Keratinocyte (primary cell): ENCODE measurements around the gene BRIP1. TPM values are rescaled to one million over a fixed set of nuclear protein-coding genes. Genes with fewer than 3 reads are reported as not detected.

Source experiments
- DNase-seq: peaks from one replicate; pipeline ENCODE4 v3.0.0-alpha.2; 2011; ENCODE audit warnings: low read depth, missing footprints, low spot score
- FAIRE-seq: peaks from 2 replicates; lab custom pipeline; 2011; peaks lifted over from hg19 to GRCh38; lab: Jason Lieb, UNC
- H2AFZ ChIP-seq: 2 replicates; pipeline ENCODE4 v1.6.0; 2012; ENCODE audit warnings: low read length, control low read depth, inconsistent platforms; ENCODE audit not compliant: control insufficient read depth
- H3K27ac ChIP-seq: 2 replicates; pipeline ENCODE4 v1.5.1; 2011; ENCODE audit warnings: low read length; ENCODE audit not compliant: control insufficient read depth, insufficient read depth
- H3K27me3 ChIP-seq: 3 replicates; pipeline ENCODE4 v1.6.0; 2011; ENCODE audit warnings: low read length; ENCODE audit not compliant: control insufficient read depth, insufficient read depth; ENCODE audit errors: extremely low read depth
- H3K36me3 ChIP-seq, 2 experiments: 2 replicates in 1 of 2; 3 replicates in 1 of 2; pipeline ENCODE4 v1.5.1; 2011; ENCODE audit warnings: low read length in 2 of 2, mild to moderate bottlenecking in 1 of 2; ENCODE audit not compliant: control insufficient read depth in 2 of 2, insufficient read depth in 2 of 2; ENCODE audit errors: extremely low read depth in 1 of 2
- H3K4me1 ChIP-seq: 3 replicates; pipeline ENCODE4 v1.5.1; 2011; ENCODE audit warnings: low read length; ENCODE audit not compliant: control insufficient read depth, insufficient read depth; ENCODE audit errors: extremely low read depth
- H3K4me2 ChIP-seq: 3 replicates; pipeline ENCODE4 v1.6.0; 2011; ENCODE audit warnings: low read depth, low read length; ENCODE audit not compliant: control insufficient read depth, insufficient read depth; ENCODE audit errors: extremely low read depth
- H3K4me3 ChIP-seq, 3 experiments: fragments of 200-600 bp in 1 of 3; sonication (generic) in 1 of 3; 2 replicates in 2 of 3; 3 replicates in 1 of 3; pipeline ENCODE4 v1.5.1; 2011 to 2016; ENCODE audit warnings: low read length in 3 of 3, mild to moderate bottlenecking in 3 of 3, control low read depth in 2 of 3, inconsistent platforms in 1 of 3, low read depth in 1 of 3, mixed read lengths in 1 of 3, mixed run types in 1 of 3, moderate library complexity in 1 of 3; ENCODE audit not compliant: control insufficient read depth in 2 of 3, insufficient read depth in 2 of 3; ENCODE audit errors: extremely low read depth in 1 of 3
- H3K79me2 ChIP-seq: 2 replicates; pipeline ENCODE4 v1.6.0; 2012; ENCODE audit warnings: low read length; ENCODE audit not compliant: control insufficient read depth, insufficient read depth
- H3K9ac ChIP-seq: 3 replicates; pipeline ENCODE4 v1.6.0; 2011; ENCODE audit warnings: low read length; ENCODE audit not compliant: control insufficient read depth, insufficient read depth; ENCODE audit errors: extremely low read depth
- H3K9me1 ChIP-seq: 3 replicates; pipeline ENCODE4 v1.6.0; 2011; ENCODE audit warnings: low read length; ENCODE audit not compliant: control insufficient read depth, insufficient read depth; ENCODE audit errors: extremely low read depth
- H3K9me3 ChIP-seq: 2 replicates; pipeline ENCODE4 v1.5.1; 2012; ENCODE audit warnings: low read depth, low read length; ENCODE audit not compliant: control insufficient read depth
- H4K20me1 ChIP-seq: 3 replicates; pipeline ENCODE4 v1.6.0; 2011; ENCODE audit warnings: low read length; ENCODE audit not compliant: control insufficient read depth, insufficient read depth; ENCODE audit errors: extremely low read depth
- CTCF ChIP-seq, 3 experiments: IDR thresholded peaks in 1 of 3; conservative IDR thresholded peaks in 1 of 3; optimal IDR thresholded peaks in 1 of 3; 2 replicates in 2 of 3; 3 replicates in 1 of 3; pipeline versions ENCODE3 to v1.5.1; 2011; ENCODE audit warnings: low read length in 3 of 3, mild to moderate bottlenecking in 3 of 3, moderate library complexity in 2 of 3, control low read depth in 1 of 3, inconsistent platforms in 1 of 3; ENCODE audit not compliant: insufficient read depth in 2 of 3; ENCODE audit errors: extremely low read depth in 1 of 3
- EZH2 ChIP-seq: IDR thresholded peaks from one replicate; pipeline ENCODE4 v1.6.1; 2012; ENCODE audit warnings: inconsistent platforms, mild to moderate bottlenecking, low read length, moderate library complexity
- dilution Hi-C: fragments of 300-500 bp; cut with MboI; formaldehyde crosslinking; loops from one replicate; pipeline ENCODE4 v1.7.0; 2020; ENCODE audit warnings: low sequenced_read_pairs; ENCODE audit not compliant: extremely low pct_ligation_motif_present
- polyA plus RNA-seq, 5 experiments: library from polyadenylated mRNA; depleted of rRNA in 3 of 5; stranded (reverse) in 3 of 5; stranded (forward) in 1 of 5; unstranded in 1 of 5; fragments of >200 nt; gene quantifications; 1 replicate in 1 of 5; 2 replicates in 3 of 5; 3 replicates in 1 of 5; pipeline versions ENCODE4 v1.2.1 to v1.2.3, GENCODE V29; 2011 to 2012; ENCODE audit warnings: missing spikeins in 2 of 5, low read depth in 1 of 5, low replicate concordance in 1 of 5

Gene BRIP1
- polyA plus RNA-seq, 1 donor (not counting 4 experiments of a cell fraction or from before 2014, with no cell fraction given), result 4.0 TPM

- TF ChIP-seq CTCF (optimal IDR thresholded peaks at IDR 0.05 in 1 of 3, IDR thresholded peaks at IDR 0.05 in 1 of 3, conservative IDR thresholded peaks at IDR 0.05 in 1 of 3; ENCODE audit: extremely low read depth in 1 of 3, insufficient read depth in 2 of 3, low read length in 3 of 3) (no peak), EZH2 (no peak)
- DNase-seq (no peak), FAIRE-seq (peak; percentile 13)
- Histone ChIP-seq H3K9me3 (no peaks in the 10 kb centered on the region), H3K36me3 (no peaks in the 10 kb centered on the region), H4K20me1 (no peaks in the 10 kb centered on the region), H3K4me3 (no peak overlapping the region), H3K27ac (no peak overlapping the region), H3K4me1 (no peaks in the 10 kb centered on the region), H2AFZ (no peak overlapping the region), H3K4me2 (no peak overlapping the region), H3K9ac (no peak overlapping the region), H3K27me3 (no peaks in the 10 kb centered on the region), H3K79me2 (no peaks in the 10 kb centered on the region), H3K9me1 (no peaks in the 10 kb centered on the region)
- dilution Hi-C loops, result no loop called here
Measured at GRCh38 chr17:61783120-61783519, 80.2 kb downstream of the BRIP1 start.

- FAIRE-seq, result no peak
- H3K9me3 ChIP-seq, result no peaks in the 10 kb centered on the region
- H3K4me2 ChIP-seq, result no peak overlapping the region
- no peaks in the 10 kb centered on the region for H3K36me3 ChIP-seq
- H4K20me1 ChIP-seq, result no peaks in the 10 kb centered on the region
- H3K4me1 ChIP-seq, result no peaks in the 10 kb centered on the region
- H3K9ac ChIP-seq, result no peak overlapping the region
- H3K79me2 ChIP-seq, result no peaks in the 10 kb centered on the region
- H3K9me1 ChIP-seq, result no peaks in the 10 kb centered on the region
- no peak for TF ChIP-seq CTCF (optimal IDR thresholded peaks at IDR 0.05 in 1 of 3, IDR thresholded peaks at IDR 0.05 in 1 of 3, conservative IDR thresholded peaks at IDR 0.05 in 1 of 3; ENCODE audit: extremely low read depth in 1 of 3, insufficient read depth in 2 of 3, low read length in 3 of 3)
- no peak for TF ChIP-seq EZH2
- H3K27me3 ChIP-seq, result no peaks in the 10 kb centered on the region
- no peak overlapping the region for H2AFZ ChIP-seq
- DNase-seq, result no peak
- dilution Hi-C loops, result no loop called here
- H3K4me3 ChIP-seq, result no peak overlapping the region
- no peak overlapping the region for H3K27ac ChIP-seq
Measured at GRCh38 chr17:61782683-61783082, 80.6 kb downstream of the BRIP1 start.
